Keratinocyte (primary cell): Measurements from ENCODE around the gene OAS3.

ENCODE experiments used
- CTCF ChIP-seq, 3 experiments: IDR thresholded peaks in 1 of 3; conservative IDR thresholded peaks in 1 of 3; optimal IDR thresholded peaks in 1 of 3; 2 replicates in 2 of 3; 3 replicates in 1 of 3; pipeline versions ENCODE3 to v1.5.1; 2011; ENCODE audit warnings: low read length in 3 of 3, mild to moderate bottlenecking in 3 of 3, moderate library complexity in 2 of 3, control low read depth in 1 of 3, inconsistent platforms in 1 of 3; ENCODE audit not compliant: insufficient read depth in 2 of 3; ENCODE audit errors: extremely low read depth in 1 of 3
- EZH2 ChIP-seq: IDR thresholded peaks from one replicate; pipeline ENCODE4 v1.6.1; 2012; ENCODE audit warnings: inconsistent platforms, mild to moderate bottlenecking, low read length, moderate library complexity

GRCh38 chr12:112927475-112927874, 10.8 kb upstream of the OAS3 start:
- TF ChIP-seq CTCF (optimal IDR thresholded peaks at IDR 0.05 in 1 of 3, IDR thresholded peaks at IDR 0.05 in 1 of 3, conservative IDR thresholded peaks at IDR 0.05 in 1 of 3; ENCODE audit: extremely low read depth in 1 of 3, insufficient read depth in 2 of 3, low read length in 3 of 3) = no peak
- TF ChIP-seq EZH2 = no peak
